AG04449 (cell line): Measurements from ENCODE around the gene KDM5A.
"Not testable (repeated sequence)": the region's sequence is repeated elsewhere in the genome, so short reads cannot be mapped to it uniquely, and the experiment has no call there.

ENCODE experiments used
- CTCF ChIA-PET: fragments of 350-600 bp; formaldehyde crosslinking; extraction: SDS; loops from one replicate; lab custom pipeline; 2021; ENCODE audit warnings: antibody characterized with exemption; lab: Yijun Ruan, JAX
- POLR2A ChIA-PET: fragments of 400-600, 350-600 bp; formaldehyde crosslinking; extraction: SDS; loops from one replicate; lab custom pipeline; 2020; ENCODE audit warnings: antibody characterized with exemption, inconsistent platforms; lab: Yijun Ruan, JAX
- DNase-seq: peaks from one replicate; pipeline ENCODE4 v3.0.0-alpha.2; 2010; ENCODE audit warnings: low read depth, low spot score
- H3K4me3 ChIP-seq: 2 replicates; pipeline ENCODE4 v1.5.1; 2011; ENCODE audit warnings: low read depth, mild to moderate bottlenecking, control low read depth, low read length
- CTCF ChIP-seq: IDR thresholded peaks from one replicate; pipeline ENCODE4 v1.5.1; 2011; ENCODE audit warnings: mild to moderate bottlenecking, moderate library complexity, low read length, control low read depth, inconsistent platforms; ENCODE audit not compliant: insufficient read depth; ENCODE audit errors: missing control alignments

KDM5A gene

DNA sequence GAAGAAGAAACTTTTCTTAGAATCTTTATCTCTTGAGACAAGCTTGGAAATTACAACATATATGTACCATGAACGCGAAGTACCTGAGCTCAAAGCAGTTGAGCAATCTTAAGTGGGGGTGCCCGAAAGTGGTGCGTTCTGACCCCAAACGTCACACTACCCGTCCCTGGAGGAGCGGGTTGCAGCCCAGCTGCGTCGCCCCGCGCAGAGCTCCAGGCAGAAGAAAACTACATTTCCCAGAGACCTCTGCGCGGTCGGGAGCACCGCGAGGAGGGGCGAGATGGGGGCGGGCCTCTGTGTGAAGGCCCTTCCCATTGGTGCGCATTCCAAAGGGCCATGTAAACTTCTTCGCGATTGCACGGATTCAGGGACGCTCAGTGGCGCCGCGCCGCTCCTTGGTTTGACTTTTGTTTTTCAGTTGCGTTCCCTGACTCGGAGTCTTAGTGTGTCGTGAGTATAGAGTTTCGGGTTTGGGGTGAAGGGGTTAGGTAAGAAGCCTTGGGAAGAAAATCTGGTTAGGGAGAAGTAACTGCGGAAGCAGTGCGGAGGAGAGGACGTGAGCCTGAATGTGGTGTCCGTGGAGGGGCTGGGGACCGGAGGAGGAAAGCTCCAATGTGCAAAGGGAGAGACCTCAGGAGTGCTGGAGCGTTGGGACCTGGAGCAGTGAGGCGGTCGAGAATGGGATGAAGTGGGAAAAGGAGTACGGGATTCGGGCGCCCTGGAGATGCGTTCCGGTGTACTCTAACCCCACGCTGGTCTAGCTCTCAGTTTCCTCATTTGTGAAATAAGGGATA lies 12.3 kb upstream of the KDM5A start, which contains the start of gene CCDC77:
Gene CCDC77, plus strand, starts transcription at position 410 of the 794 bp plus-strand sequence. CDS start 7,740 bp downstream, outside the sequence.
- CTCF ChIA-PET, result interaction anchor here (0.7 to 2.6 kb wide), 13 partner anchors 8 to 146 kb away, joined by 3 to 14 read pairs (median 3); partner anchors contain the start of gene KDM5A
- peak within 1 kb of the TSS; percentile 68 for H3K4me3 ChIP-seq
- POLR2A ChIA-PET, result interaction anchor here (1.0 kb wide), 1 partner anchor 12 kb away, joined by 7 read pairs; the partner anchor contains the start of gene KDM5A
- TF ChIP-seq CTCF, result peak; percentile 39
- peak; percentile 40 for DNase-seq

DNA sequence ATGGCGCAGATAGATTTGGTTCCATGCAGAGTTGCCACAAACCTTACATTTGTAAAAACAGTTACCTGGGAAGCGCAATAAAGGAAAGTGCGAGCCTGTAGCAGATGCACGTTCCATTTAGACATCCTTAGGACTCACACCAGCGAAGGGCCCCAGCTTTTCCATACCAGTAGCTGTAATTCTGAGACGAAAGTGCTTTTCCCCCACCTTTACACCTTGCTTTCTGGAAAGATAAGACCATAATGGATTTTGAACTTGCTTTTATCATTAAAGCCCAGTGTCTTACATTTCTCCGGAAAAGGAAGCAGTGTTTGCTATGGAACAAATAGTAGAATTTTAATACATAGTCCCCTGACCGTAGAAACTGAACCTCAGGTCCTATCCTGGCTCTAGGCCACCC lies 11.7 kb upstream of the KDM5A start:
- ChIA-PET CTCF (interaction anchor here (0.7 to 2.6 kb wide), 10 partner anchors 11 to 147 kb away, joined by 3 to 14 read pairs (median 4); partner anchors contain the start of gene KDM5A), POLR2A (interaction anchor here (1.0 kb wide), 1 partner anchor 12 kb away, joined by 7 read pairs; the partner anchor contains the start of gene KDM5A)
- TF ChIP-seq CTCF, result no peak
- DNase-seq, result no peak
- peak overlapping the region; percentile 62 for H3K4me3 ChIP-seq

- POLR2A ChIA-PET, result interaction anchor here (0.7 to 0.8 kb wide), 2 partner anchors 12 to 373 kb away, joined by 4 to 7 read pairs; partner anchors contain the start of gene CCDC77
- TF ChIP-seq CTCF, result no peak
- DNase-seq, result no peak
- CTCF ChIA-PET, result interaction anchor here (1.0 to 1.4 kb wide), 2 partner anchors 11 to 13 kb away, joined by 3 read pairs; partner anchors contain the start of gene CCDC77
- H3K4me3 ChIP-seq, result peak overlapping the region; percentile 97
Observed at GRCh38 chr12:388541-389141, 479 bp downstream of the KDM5A start.

- ChIA-PET CTCF (no interaction called here), POLR2A (no interaction called here)
- no peak for DNase-seq
- no peak for TF ChIP-seq CTCF
- peak overlapping the region; percentile 97 for H3K4me3 ChIP-seq
Observed at GRCh38 chr12:388012-388411, 1.1 kb downstream of the KDM5A start.

- DNase-seq, result no peak
- CTCF ChIA-PET, result no interaction called here
- peak overlapping the region; percentile 18; the same call in 1 of the 2 replicates for H3K4me3 ChIP-seq
- TF ChIP-seq CTCF, result no peak
- POLR2A ChIA-PET, result no interaction called here
Observed at GRCh38 chr12:386651-387050, 2.5 kb downstream of the KDM5A start.

GRCh38 chr12:370739-371485 lies 18.2 kb downstream of the KDM5A start:
- POLR2A ChIA-PET, H3K4me3 ChIP-seq, CTCF ChIA-PET, DNase-seq: not testable (repeated sequence)
